ENCODE measurements around the gene SIL1.

Gene SIL1

GRCh38 chr5:138972836-138973235 is 225.3 kb downstream of the SIL1 start:
- no peak for DNase-seq

DNA sequence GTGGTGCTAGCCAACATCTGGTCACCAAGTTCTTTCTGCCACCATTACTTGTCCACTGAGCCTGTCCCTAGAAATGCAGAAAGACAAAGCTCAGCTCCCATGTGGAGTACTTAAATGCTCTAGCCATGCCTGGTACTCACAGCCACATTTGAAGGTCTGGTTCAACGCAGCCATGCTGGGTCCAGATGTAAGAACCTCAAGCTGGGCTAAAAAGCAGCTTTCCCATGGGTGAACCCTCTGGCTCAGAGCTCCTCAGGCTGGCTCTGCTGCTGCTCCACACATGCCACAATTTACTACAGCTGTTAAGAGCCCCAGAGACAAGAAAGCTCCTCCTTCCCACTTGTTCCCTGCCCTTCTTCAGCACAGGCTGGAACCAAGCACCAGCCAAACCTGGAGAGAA is 225.9 kb downstream of the SIL1 start:
- no peak for DNase-seq

DNA sequence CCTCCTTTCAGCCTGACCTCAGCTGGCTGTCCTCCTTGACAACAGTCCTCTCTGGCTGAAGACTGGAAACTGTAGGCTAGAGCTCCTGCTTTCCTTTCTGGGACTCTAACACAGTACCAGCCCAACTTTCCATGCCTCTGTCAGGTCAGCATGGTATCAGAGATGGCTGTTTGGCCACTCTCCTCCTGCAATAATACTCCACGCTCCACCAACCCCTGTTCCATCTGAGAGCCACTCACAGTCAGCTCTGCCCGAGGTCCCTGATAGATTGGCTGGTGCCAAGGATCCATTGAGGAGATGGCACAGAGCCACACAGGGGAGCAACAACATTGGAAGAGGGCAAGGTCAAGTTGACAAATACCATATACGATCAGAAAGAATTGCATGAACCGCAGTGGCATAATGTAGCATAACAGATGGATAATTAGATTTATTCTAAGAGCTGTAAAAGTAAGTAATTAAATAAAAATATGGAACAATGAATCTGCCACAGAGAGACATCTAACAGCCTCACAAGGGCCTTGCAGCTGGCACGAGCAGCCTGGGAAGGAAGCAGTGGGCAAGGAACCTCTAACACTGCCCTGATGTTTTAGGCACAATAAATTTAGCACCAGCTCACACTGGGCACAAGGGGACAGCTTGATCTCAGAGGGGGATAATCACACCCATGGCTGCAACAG is 228.7 kb downstream of the SIL1 start:
- DNase-seq = no peak

DNA sequence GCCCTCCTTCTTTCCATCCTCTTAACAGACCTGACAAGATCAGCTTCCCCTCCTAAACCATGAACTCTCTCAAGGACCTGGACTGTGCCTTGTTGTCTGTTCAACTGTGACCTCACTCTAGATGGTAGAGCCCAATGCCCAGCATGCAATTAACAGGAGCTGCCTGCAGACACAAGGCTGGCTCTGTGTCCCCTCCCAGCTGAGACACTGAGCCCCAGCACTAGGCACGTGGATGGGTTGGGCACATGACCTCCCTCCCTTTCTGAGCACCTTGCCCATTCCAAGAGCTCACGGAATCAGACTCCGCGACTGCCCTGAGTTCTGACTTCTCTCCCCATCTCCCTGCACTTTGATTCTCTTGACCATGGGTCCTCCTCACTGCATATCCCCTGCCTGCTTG is 229.6 kb downstream of the SIL1 start:
- DNase-seq = no peak

- no peak for DNase-seq
Observed at GRCh38 chr5:138967791-138968448, 230.2 kb downstream of the SIL1 start.

GRCh38 chr5:138966236-138966985 is 231.8 kb downstream of the SIL1 start:
- no peak for DNase-seq

- no peak for DNase-seq
Observed at GRCh38 chr5:138965626-138966025, 232.5 kb downstream of the SIL1 start.

DNA sequence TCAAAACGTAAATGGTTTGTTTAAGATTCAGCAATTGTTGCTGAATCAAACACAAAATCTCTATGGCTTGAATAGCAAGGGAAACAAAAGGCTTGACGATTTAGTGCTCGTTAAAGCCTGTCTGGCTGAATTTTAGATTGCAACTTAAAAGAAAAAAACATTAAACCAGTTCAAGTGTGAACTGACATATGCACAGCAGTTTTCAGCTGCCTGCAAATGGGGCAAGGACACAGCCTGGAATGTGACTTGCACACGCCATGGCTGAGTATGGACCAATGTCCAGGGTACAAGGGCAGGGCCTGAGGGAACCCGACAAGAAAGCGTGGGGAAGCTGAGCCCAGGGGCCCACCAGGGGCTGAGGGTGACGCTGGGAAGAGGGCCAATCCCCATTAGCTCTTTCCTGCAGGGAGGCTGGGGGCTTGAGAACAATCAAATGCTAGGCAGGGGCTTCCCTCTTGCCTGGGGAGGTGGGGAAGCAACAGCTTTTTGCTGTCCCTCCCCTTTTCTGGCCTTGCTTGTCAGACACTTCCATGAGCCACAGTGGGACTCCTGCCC is 233.4 kb downstream of the SIL1 start:
- no peak for DNase-seq

- DNase-seq = no peak
Observed at GRCh38 chr5:138963763-138964371, 234.3 kb downstream of the SIL1 start.

- no peak for DNase-seq
Observed at GRCh38 chr5:138962614-138963370, 235.4 kb downstream of the SIL1 start.

- DNase-seq = no peak
Observed at GRCh38 chr5:138961729-138962128, 236.4 kb downstream of the SIL1 start.

GRCh38 chr5:138961221-138961620 is 236.9 kb downstream of the SIL1 start:
- no peak for DNase-seq

DNA sequence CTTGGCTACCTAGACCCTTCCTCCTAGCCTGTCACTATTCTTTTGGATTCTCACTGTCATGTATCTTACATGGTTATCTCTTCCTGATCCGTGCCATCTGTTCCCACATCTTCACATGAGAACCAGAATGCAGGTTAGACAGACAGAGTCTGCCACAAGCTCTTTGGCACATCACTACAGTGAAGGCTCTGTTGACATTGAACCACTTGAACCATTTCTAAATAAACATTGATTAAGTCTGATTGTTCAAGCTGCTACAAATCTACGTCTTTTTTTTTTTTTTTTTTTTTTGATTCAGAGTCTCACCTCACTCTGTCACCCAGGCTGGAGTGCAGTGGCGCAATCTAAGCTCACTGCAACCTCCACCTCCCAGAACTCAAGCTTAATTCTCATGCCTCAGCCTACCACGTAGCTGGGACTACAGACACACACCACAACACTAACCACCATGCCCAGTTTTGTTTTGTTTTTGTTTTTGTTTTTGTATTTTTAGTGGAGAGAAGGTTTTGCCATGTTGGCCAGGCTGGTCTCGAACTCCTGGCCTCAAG is 237.9 kb downstream of the SIL1 start:
- DNase-seq = no peak

DNA sequence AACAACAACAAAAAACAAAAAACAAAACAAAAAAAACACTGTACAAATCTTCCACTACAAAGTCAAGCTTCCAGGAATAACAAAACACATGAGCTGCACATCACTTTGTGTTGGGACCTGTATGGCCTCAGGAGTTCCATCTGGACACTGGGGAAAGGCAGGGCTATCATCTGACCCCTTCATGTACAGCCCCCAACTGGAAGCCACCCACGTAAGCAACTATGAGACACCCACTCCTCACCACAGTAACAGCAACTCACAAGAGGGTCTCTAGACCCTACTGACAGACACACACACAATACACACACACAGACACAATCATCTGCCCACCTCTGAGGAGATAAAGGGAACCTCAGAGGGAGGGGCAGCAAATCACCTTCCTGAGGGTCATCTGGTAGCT is 241.4 kb downstream of the SIL1 start:
- no peak for DNase-seq

- DNase-seq = no peak
Observed at GRCh38 chr5:138955671-138956295, 242.4 kb downstream of the SIL1 start.

DNA sequence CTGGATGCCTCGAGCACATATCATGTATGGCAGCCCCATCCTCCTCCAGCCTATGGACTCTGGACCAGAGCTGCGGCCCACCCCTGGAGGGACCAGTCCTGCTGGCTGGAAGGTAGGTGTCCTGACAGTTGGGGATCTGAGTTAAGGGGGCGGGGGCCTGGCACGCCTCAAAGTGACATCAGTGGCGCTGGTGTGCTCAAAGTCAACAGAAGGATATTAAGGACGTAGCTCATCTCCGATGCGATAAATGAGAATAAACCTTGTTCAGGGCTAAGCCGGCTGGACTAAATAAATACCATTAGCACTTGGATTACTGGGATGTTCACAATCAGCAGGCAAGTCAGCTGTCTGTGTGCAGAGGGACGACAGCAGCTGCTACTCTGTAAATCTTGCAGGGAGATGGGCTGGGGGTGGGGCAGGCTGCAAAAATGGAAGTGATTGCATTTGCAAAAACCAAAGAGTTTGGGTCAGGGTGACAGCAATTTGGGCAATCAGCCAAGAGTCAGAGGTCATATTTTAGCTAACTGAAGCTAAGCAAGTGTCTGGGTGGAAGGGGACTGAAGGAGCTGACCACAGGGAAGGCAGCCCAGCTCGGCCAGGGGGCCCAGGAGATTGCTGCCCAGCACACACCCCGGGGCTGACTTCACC is 243.0 kb downstream of the SIL1 start:
- DNase-seq = no peak

DNA sequence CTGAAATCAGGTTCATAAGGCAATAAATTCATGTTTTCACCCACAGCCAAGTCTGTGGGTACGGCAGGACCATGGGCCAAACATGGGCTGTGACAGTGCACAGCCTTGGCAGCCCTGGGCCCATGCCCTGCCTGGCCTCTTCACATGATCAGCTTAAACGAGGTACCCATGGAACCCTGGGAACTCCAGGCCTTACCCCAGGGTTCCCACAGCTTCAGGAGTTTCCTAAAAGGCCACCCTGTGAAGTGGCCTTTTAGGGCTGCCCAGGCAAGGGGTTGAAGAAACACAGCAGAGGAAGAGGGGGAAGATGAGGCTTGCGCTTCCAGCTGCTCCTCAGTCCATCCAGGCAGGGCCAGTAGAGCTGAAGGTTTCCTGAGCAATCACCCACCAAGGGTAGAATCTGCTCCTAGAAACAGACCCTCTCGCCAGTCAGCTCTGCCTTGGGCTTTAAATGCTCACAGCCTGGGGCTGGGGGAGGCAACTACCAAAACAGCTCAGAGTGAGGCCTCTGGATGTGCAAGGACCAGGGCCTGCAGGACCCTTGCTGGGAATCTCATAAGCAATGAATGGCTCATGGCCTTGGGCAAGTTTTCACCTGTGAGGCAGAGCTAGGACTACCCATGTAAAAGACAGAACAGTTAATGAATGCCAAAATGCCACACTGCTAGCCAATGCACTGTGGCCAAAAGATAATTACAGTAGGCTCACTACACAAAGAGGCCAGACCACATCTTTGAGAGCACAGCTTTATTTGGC is 243.7 kb downstream of the SIL1 start:
- no peak for DNase-seq

GRCh38 chr5:138953387-138954256 is 244.5 kb downstream of the SIL1 start:
- no peak for DNase-seq

DNA sequence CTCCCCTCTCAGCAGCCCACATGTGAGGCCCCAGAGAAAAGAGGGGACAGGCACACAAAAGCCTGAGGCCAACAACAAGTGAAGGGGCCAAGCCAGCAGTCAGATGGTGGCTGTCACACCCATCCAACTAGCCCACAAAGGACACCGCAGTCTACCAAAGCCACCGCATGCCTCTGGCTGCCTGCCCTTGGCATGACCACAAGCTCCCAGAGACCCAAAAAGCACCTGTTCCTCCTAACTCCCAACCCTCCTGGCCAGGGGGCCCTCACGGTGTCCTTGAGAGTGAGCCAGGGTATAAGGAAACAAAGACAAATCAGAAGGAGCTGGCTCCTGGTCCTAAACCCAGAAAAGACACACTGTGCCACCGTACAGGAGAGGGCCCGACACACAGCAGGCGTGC is 245.2 kb downstream of the SIL1 start:
- DNase-seq = no peak
